Measurements from ENCODE around the gene PPP1R12A. TPM values are rescaled to one million over a fixed set of nuclear protein-coding genes. Genes with fewer than 3 reads are reported as not detected.

The PPP1R12A gene
- total RNA-seq, 1 experiment from 2014 or later: 52.0 TPM

GRCh38 chr12:79763766-79764452 is 171.0 kb downstream of the PPP1R12A start:
- ChIA-PET RAD21 (ENCODE audit: low non-redundant PET in 1 of 2, low total read pairs in 2 of 2, uncharacterized antibody in 2 of 2, unreplicated experiment in 2 of 2) (interaction anchor here in 1 of 2 experiments (0.6 kb wide), 1 partner anchor 12 kb away, joined by 3 read pairs; no protein-coding TSS in a partner anchor), CTCF (interaction anchor here (1.0 kb wide), 1 partner anchor 12 kb away, joined by 3 read pairs; no protein-coding TSS in a partner anchor), POLR2A (no interaction called here)
- Histone ChIP-seq H3K4me3 (replicated peaks in 1 of 2; ENCODE audit: low read depth in 1 of 2, low read length in 2 of 2) (no peak overlapping the region), H3K79me2 (ENCODE audit: insufficient read depth, low read length) (no peaks in the 10 kb centered on the region), H3K9ac (ENCODE audit: low read length) (no peak overlapping the region), H3K36me3 (ENCODE audit: control insufficient read depth in 1 of 2, insufficient read depth in 2 of 2, low read length in 2 of 2) (no peaks in the 10 kb centered on the region), H3K27ac (ENCODE audit: low read depth, low read length) (no peak overlapping the region), H3K27me3 (ENCODE audit: insufficient read depth, low read length) (no peaks in the 10 kb centered on the region), H3K9me3 (ENCODE audit: control insufficient read depth in 1 of 2, insufficient read depth in 1 of 2, low read depth in 1 of 2, low read length in 2 of 2) (no peaks in the 10 kb centered on the region), H3K4me1 (ENCODE audit: control insufficient read depth in 1 of 2, insufficient read depth in 2 of 2, low read length in 2 of 2) (no peaks in the 10 kb centered on the region), H3K9me2 (ENCODE audit: insufficient read depth) (no peaks in the 10 kb centered on the region; the same call in 1 of the 2 replicates), H3K4me2 (ENCODE audit: low read length) (no peak overlapping the region), H2AFZ (ENCODE audit: low read depth, low read length, poor library complexity, severe bottlenecking) (no peak overlapping the region), H4K20me1 (ENCODE audit: insufficient read depth) (no peaks in the 10 kb centered on the region)
- no TSS peak for BruUV-seq (replicated peaks)
- intact Hi-C loops (cut with micrococcal nuclease): no loop called here
- ATAC-seq: no peak
- no peak for DNase-seq (ENCODE audit: low read depth, low spot score)
- TF ChIP-seq ZFX (IDR thresholded peaks at IDR 0.05) (no peak), RAD21 (IDR thresholded peaks at IDR 0.05; ENCODE audit: low read depth) (no peak), YY1 (IDR thresholded peaks at IDR 0.05; ENCODE audit: extremely low read depth, insufficient replicate concordance, low read depth, low read length) (no peak), CEBPB (IDR thresholded peaks at IDR 0.05; ENCODE audit: low read depth) (no peak), SRF (IDR thresholded peaks at IDR 0.05; ENCODE audit: low read depth) (no peak), TCF7L2 (IDR thresholded peaks at IDR 0.05; ENCODE audit: borderline replicate concordance, extremely low read depth, insufficient read depth, insufficient read length) (no peak), POLR2A (IDR thresholded peaks at IDR 0.05; ENCODE audit: borderline replicate concordance, extremely low read depth, insufficient read depth, insufficient read length) (no peak), SIN3A (IDR thresholded peaks at IDR 0.05; ENCODE audit: low read depth) (no peak), ATF3 (IDR thresholded peaks at IDR 0.05) (no peak), SP1 (IDR thresholded peaks at IDR 0.05; ENCODE audit: low read depth) (no peak), CTCF (IDR thresholded peaks at IDR 0.05 in 2 of 3, conservative IDR thresholded peaks at IDR 0.05 in 1 of 3; ENCODE audit: borderline replicate concordance in 1 of 3, insufficient read depth in 1 of 3, low read depth in 2 of 3, low read length in 2 of 3) (no peak), CBX3 (IDR thresholded peaks at IDR 0.05; ENCODE audit: low read depth) (no peak)
- TF ChIP-seq, protein P1, sequence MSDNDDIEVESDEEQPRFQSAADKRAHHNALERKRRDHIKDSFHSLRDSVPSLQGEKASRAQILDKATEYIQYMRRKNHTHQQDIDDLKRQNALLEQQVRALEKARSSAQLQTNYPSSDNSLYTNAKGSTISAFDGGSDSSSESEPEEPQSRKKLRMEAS (IDR thresholded peaks at IDR 0.05): no peak
- TF ChIP-seq, protein P2, sequence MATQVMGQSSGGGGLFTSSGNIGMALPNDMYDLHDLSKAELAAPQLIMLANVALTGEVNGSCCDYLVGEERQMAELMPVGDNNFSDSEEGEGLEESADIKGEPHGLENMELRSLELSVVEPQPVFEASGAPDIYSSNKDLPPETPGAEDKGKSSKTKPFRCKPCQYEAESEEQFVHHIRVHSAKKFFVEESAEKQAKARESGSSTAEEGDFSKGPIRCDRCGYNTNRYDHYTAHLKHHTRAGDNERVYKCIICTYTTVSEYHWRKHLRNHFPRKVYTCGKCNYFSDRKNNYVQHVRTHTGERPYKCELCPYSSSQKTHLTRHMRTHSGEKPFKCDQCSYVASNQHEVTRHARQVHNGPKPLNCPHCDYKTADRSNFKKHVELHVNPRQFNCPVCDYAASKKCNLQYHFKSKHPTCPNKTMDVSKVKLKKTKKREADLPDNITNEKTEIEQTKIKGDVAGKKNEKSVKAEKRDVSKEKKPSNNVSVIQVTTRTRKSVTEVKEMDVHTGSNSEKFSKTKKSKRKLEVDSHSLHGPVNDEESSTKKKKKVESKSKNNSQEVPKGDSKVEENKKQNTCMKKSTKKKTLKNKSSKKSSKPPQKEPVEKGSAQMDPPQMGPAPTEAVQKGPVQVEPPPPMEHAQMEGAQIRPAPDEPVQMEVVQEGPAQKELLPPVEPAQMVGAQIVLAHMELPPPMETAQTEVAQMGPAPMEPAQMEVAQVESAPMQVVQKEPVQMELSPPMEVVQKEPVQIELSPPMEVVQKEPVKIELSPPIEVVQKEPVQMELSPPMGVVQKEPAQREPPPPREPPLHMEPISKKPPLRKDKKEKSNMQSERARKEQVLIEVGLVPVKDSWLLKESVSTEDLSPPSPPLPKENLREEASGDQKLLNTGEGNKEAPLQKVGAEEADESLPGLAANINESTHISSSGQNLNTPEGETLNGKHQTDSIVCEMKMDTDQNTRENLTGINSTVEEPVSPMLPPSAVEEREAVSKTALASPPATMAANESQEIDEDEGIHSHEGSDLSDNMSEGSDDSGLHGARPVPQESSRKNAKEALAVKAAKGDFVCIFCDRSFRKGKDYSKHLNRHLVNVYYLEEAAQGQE (IDR thresholded peaks at IDR 0.05; ENCODE audit: low read depth): no peak
